Measurements from ENCODE around the gene GTPBP6.

The GTPBP6 gene

GRCh38 chrX:338836-339400 is 20.3 kb upstream of the GTPBP6 start:
- TF ChIP-seq, protein P1, sequence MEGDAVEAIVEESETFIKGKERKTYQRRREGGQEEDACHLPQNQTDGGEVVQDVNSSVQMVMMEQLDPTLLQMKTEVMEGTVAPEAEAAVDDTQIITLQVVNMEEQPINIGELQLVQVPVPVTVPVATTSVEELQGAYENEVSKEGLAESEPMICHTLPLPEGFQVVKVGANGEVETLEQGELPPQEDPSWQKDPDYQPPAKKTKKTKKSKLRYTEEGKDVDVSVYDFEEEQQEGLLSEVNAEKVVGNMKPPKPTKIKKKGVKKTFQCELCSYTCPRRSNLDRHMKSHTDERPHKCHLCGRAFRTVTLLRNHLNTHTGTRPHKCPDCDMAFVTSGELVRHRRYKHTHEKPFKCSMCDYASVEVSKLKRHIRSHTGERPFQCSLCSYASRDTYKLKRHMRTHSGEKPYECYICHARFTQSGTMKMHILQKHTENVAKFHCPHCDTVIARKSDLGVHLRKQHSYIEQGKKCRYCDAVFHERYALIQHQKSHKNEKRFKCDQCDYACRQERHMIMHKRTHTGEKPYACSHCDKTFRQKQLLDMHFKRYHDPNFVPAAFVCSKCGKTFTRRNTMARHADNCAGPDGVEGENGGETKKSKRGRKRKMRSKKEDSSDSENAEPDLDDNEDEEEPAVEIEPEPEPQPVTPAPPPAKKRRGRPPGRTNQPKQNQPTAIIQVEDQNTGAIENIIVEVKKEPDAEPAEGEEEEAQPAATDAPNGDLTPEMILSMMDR (IDR thresholded peaks at IDR 0.05; ENCODE audit: low read depth, low read length), result no peak
- no peaks in the 10 kb centered on the region for H3K27me3 ChIP-seq (ENCODE audit: insufficient read depth, low read depth, severe bottlenecking)
- peaks cover 18% of the 10 kb centered on the region for H3K36me3 ChIP-seq
- H3K9me3 ChIP-seq (ENCODE audit: severe bottlenecking), result no peaks in the 10 kb centered on the region
- H3K4me3 ChIP-seq (ENCODE audit: low read depth, low read length), result no peak overlapping the region
- peak; percentile 7 for DNase-seq
- no peak overlapping the region for H3K27ac ChIP-seq

DNA sequence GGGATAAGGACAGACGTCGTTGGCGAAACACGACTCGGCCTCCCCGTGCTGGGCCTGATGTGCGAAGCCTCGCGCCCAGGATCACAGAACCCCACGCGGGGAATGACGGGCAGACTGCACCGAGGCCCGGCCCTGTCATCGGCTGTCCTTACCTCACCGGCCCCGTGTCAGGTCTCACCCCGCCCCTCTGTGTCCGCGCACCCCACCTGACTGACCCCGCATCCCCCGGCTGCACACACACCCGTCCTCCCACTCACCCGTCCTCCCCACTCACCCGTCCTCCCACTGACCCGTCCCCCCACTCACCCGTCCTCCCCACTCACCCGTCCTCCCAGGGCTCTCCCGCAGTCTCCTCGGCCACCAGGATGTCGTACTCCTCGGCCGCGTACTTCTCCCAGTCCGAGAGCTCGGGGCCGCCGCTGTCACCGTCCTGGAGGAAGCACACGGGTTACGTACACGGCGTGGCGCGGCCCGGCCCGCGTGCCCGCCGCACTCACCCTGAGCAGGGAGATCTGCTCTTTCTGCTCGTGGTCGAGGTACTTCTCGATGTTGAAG is 19.8 kb upstream of the GTPBP6 start:
- TF ChIP-seq, protein P1 (IDR thresholded peaks at IDR 0.05; ENCODE audit: low read depth, low read length), result no peak
- no peak for DNase-seq
- no peak overlapping the region for H3K4me3 ChIP-seq (ENCODE audit: low read depth, low read length)
- H3K27me3 ChIP-seq (ENCODE audit: insufficient read depth, low read depth, severe bottlenecking), result no peaks in the 10 kb centered on the region
- H3K27ac ChIP-seq, result no peak overlapping the region
- H3K36me3 ChIP-seq, result peaks cover 21% of the 10 kb centered on the region
- H3K9me3 ChIP-seq (ENCODE audit: severe bottlenecking), result no peaks in the 10 kb centered on the region

DNA sequence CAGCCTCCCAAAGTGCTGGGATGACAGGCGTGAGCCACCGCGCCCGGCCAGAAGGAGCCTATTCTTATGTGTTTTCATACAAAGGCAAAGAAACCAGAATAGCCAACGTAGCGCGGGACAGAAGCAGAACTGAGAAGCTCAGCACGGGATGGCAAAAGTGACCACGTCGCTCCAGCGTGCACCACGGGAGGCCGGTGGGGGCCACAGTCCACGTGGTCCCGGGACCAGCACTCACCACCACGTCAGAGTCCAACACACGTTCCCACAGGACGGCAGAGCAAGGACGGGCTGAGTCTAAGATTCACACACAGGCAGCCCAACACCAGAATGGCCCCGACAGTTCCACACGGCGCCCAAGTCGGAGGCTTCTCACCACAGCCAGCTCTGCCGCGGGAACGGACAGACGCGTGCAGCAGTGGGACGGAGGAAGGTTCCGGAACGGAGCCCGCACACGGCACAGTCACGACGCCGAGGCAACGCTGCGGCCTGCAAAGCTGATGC is 18.8 kb upstream of the GTPBP6 start:
- Histone ChIP-seq H3K27ac (no peak overlapping the region), H3K9me3 (ENCODE audit: severe bottlenecking) (no peaks in the 10 kb centered on the region), H3K27me3 (ENCODE audit: insufficient read depth, low read depth, severe bottlenecking) (no peaks in the 10 kb centered on the region), H3K4me3 (ENCODE audit: low read depth, low read length) (no peak overlapping the region), H3K36me3 (peaks cover 23% of the 10 kb centered on the region)
- DNase-seq, result no peak
- TF ChIP-seq, protein P1 (IDR thresholded peaks at IDR 0.05; ENCODE audit: low read depth, low read length), result no peak

DNA sequence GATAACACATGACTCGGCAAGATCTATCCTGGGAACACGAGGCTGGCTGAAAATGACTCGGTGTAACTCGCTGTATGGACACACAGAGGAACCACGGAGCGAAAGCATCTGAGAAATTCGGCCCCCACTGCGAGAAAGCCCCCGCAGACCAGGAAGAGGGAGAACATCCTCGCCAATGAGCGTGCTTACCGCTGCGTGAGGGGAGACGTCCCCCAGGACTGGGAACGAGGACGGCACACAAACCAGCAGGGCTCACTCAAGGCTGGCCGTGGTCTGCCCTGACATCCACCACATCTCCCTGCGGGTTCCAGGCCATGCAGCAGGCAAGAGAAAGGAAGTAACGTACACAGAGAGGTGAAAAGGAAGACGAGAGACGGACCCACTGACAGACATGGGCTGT is 17.6 kb upstream of the GTPBP6 start:
- no peaks in the 10 kb centered on the region for H3K27me3 ChIP-seq (ENCODE audit: insufficient read depth, low read depth, severe bottlenecking)
- TF ChIP-seq, protein P1 (IDR thresholded peaks at IDR 0.05; ENCODE audit: low read depth, low read length), result no peak
- H3K36me3 ChIP-seq, result peaks cover 23% of the 10 kb centered on the region
- H3K4me3 ChIP-seq (ENCODE audit: low read depth, low read length), result no peak overlapping the region
- DNase-seq, result no peak
- H3K9me3 ChIP-seq (ENCODE audit: severe bottlenecking), result no peaks in the 10 kb centered on the region
- no peak overlapping the region for H3K27ac ChIP-seq

DNA sequence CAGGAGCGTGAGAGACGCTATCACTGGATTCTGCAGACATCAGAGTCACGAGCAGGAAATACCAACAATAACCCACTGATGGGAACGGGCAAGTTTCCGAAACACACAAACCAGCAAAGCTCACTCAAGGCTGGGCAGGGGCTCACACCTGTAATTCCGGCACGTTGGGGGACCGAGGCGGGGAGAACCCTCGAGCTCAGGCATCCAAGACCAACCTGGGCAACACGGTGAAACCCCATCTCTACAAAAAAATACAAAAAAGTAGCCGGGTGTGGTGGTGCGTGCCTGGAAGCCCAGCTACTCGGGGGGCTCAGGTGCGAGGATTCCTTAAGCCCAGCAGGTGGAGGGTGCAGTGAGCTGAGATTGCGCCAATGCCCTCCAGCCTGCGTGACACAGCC is 17.2 kb upstream of the GTPBP6 start:
- Histone ChIP-seq H3K4me3 (ENCODE audit: low read depth, low read length) (no peak overlapping the region), H3K27ac (no peak overlapping the region), H3K36me3 (peaks cover 23% of the 10 kb centered on the region), H3K9me3 (ENCODE audit: severe bottlenecking) (no peaks in the 10 kb centered on the region), H3K27me3 (ENCODE audit: insufficient read depth, low read depth, severe bottlenecking) (peaks cover 4% of the 10 kb centered on the region)
- TF ChIP-seq, protein P1 (IDR thresholded peaks at IDR 0.05; ENCODE audit: low read depth, low read length), result no peak
- DNase-seq, result peak; percentile 1

Measured in WERI-Rb-1 (cell line).